GM18870 (cell line): ENCODE data around the gene CHMP4A.
"Not testable (repeated sequence)": the region's sequence is repeated elsewhere in the genome, so short reads cannot be mapped to it uniquely, and the experiment has no call there.

Experiments
- ATAC-seq: cut with Tn5 transposase; IDR thresholded peaks from one replicate; pipeline ENCODE4 v1.9.1; 2021; ENCODE audit warnings: moderate library complexity; ENCODE audit not compliant: unreplicated experiment

The CHMP4A gene

GRCh38 chr14:24247422-24247821 is 34.1 kb upstream of the CHMP4A start:
- ATAC-seq, result no peak

DNA sequence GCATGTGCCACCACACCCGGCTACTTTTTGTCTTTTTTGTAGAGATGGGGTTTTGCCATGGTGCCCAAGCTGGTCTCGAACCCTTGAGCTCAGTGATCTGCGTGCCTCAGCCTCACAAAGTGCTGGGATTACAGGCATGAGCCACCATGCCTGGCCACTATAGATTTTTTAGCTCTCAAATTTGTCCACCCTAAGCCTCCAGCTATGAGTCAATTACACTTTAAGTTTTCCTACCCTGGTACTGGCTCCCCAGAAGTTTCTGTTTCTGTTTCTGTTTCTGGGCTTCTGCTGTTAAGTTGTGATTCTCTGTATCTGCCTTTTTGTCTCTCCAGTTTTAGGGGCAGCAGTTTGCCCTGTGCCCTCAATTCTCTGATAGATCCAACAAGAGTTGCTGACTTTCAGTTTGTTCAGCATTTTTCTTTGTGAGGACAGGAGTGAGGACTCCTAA is 33.5 kb upstream of the CHMP4A start:
- no peak for ATAC-seq

DNA sequence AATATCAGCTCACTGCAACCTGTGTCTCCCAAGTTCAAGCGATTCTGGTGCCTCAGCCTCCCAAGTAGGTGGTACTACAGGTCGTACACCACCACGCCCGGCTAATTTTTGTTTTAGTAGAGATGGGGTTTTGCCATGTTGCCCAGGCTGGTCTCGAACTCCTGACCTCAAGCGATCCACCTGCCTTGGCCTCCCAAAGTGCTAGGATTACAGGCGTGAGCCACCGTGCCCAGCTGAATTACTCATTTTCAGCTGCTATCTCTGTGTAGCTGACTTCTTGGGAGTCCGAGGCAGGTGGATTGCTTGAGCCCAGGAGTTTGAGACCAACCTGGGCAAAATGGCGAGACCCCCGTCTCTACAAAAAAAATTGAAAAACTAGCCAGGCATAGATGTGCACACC is 32.1 kb upstream of the CHMP4A start:
- not testable (repeated sequence) for ATAC-seq

- peak; percentile 12 for ATAC-seq
Observed at GRCh38 chr14:24243336-24243836, 30.1 kb upstream of the CHMP4A start.

- ATAC-seq, result peak; percentile 55
Observed at GRCh38 chr14:24241829-24242443, 28.6 kb upstream of the CHMP4A start.

DNA sequence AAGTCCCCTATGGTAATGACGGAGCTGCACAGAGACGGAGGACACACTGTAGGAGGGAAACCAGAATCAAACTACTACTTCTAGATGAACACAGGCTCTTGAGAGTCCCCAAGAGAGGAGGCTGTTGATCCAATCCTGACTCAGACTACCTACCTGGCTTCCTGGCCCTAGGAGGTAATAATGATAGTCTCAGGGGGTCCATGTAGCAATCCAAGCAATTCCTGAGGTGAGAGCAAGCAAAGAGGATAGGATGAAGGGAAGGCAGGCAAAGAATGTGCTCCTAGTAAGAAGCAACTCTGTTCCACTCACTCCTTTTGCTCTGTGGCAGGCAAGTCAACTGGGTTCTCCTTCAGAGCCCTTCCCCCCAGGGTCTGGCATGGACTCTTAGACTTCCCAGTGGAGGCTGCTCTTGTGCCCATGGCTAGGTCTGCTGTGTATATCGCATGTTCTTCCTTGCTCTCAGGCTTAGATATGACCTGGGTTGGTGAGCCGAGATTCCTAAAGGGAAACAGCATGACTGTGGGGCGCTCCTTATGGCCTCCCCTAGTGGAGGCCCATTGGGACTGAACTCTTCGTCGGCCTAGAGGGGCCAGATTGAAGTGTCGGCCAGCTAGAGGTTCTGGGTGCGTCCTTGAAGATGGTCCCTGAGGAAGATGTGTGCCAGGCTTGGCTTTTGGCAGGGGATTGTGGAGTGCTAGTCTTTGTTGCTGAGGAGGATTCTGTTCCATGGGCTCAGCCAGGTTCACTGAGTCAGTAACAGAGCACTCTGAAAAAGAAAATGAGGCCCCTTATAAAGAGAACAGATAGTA is 27.0 kb upstream of the CHMP4A start:
- no peak for ATAC-seq

- ATAC-seq, result no peak
Observed at GRCh38 chr14:24238527-24239037, 25.3 kb upstream of the CHMP4A start.

DNA sequence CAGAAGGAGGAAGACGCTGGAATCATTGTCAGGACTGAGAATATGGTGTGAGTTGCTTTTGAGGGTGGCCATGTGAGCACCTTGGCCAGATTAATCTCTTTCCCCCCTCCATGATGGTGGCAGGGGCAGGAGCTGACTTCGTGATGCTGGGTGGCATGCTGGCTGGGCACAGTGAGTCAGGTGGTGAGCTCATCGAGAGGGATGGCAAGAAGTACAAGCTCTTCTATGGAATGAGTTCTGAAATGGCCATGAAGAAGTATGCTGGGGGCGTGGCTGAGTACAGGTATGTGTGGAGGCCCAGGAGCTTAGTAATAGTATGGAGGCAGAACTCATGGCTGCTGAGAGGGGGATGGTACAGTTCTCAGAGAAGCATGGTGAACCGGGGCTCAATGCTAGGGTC is 24.8 kb upstream of the CHMP4A start:
- no peak for ATAC-seq

DNA sequence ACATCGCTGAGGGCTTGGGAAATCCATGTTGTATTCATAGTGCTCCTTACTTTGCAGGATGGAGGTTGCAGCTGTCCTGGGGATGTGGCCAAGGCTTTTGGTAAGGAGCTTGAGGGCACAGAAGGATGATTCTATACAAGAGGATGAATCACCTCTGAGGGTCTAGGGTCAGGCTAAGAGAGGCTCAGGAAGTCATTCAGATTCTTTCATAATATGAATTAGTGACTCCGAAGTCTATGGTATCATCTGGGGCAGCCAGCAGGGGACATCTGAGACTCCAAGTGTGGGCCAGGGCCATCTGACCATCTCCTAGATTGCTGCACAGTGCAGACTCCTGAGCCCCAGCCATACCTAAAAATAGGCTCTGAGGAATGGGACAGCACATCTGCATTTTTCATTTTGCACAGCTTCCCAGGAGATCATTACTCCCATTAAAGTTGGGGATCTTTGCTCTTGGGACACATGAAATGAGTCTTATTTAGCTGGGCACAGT is 24.2 kb upstream of the CHMP4A start:
- ATAC-seq, result no peak

GRCh38 chr14:24236689-24237462 is 23.6 kb upstream of the CHMP4A start:
- no peak for ATAC-seq

DNA sequence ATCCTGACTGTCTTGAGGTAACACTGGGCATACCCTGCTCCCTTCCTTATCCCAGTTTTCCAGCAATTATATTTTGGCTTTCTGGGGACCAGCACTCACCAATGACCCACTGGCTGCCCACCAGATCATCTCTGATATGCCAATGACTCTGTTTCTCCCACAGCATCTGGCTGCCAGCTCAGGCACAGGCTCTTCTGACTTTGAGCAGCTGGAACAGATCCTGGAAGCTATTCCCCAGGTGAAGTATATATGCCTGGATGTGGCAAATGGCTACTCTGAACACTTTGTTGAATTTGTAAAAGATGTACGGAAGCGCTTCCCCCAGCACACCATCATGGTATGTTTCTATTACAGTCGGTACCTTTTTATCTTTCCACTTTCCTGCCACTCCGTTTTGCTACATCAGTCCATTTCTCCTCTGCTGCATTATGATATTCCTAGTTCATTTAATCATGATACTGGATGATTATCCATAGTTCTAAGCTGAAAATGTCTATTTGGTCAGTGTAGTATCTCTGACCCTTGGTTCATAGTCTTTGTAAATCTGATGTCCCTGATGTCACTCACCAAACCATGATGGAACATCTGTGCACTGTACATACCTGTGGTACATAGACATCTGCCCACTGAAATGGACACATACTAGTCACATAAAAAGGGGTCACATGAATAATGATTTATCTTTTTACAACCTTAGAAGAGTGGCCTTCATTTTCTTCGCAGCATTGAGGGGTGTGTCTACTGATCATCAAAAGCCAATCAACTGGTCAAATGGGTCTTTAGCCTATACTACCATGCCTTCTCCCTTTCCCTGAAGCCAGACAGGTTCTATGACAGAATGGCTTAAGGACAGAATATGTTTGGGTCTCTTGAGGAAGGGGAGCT is 22.8 kb upstream of the CHMP4A start:
- no peak for ATAC-seq

GRCh38 chr14:24234095-24235005 is 21.1 kb upstream of the CHMP4A start:
- no peak for ATAC-seq

GRCh38 chr14:24233538-24233866 is 20.2 kb upstream of the CHMP4A start:
- ATAC-seq, result no peak

DNA sequence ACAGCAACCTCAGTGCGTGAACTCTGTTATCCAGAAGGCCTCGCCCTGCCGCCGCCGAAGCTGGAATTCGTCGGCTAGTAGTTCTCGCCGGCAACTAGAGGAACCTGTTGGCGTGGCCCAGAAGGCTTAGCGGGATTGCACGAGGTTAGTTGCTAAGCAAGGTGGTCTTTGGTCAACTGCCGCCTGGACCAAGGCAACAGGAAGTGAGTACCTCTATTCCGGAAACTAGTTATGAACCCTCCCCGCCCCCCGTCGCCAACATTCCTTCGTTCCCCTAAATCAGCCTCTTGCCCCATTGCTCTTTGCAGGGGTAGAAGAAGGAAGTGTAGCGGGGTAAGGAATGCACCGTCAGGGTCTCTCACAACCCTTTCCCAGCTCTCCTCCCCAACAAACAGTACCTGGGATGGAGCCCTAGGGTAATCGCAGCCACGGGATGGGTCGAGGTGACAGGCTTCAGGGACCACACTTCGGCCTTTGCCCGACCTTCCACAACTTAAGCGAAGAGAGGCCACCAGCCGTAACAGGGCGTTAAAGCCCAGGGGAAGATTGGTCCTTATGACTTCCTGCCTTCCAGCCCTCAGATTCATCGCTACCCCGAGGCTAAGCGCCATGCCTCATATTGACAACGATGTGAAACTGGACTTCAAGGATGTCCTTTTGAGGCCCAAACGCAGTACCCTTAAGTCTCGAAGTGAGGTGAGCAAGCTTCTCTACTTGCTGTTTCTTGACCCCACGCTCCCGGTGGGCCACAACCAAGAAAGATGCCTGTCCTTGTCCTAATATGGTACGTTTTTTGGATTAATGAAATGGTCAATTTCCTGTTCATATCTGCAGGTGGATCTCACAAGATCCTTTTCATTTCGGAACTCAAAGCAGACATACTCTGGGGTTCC is 19.6 kb upstream of the CHMP4A start, which contains the start of gene GMPR2:
TSS of gene GMPR2 (plus strand) at position 285 of the 893 bp plus-strand sequence. CDS start at position 610, 325 bp downstream.
- peak; percentile 42 for ATAC-seq

DNA sequence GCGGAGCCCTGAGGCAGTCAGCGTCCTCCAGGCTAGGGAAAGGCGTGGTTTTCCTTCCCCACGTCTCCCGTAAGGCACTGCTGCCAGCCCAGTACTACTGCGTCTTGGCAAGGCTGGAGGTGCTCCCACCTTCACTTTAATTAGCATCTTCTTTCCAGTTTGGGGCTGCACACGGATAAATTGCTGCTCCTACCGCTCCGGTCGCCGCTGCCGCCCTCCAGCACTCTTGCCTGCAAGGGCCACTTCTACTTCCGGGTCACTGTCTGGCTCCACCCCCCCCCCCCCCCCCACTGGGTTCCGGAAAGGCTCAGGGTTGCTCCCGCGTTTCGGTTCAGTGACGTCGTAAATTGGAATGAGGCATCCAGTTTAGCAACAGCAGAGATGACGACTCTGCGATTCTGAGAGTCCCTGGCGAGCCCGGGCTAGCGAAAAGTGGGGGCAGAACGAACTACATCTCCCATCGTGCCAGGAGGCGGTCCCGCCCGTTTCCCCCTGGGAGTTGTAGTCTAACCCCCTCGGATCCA is 18.9 kb upstream of the CHMP4A start, which contains the start of gene NEDD8:
TSS of gene NEDD8 (minus strand) at position 247 of the 524 bp plus-strand sequence. CDS start at position 147, 100 bp downstream.
- peak; percentile 72 for ATAC-seq

DNA sequence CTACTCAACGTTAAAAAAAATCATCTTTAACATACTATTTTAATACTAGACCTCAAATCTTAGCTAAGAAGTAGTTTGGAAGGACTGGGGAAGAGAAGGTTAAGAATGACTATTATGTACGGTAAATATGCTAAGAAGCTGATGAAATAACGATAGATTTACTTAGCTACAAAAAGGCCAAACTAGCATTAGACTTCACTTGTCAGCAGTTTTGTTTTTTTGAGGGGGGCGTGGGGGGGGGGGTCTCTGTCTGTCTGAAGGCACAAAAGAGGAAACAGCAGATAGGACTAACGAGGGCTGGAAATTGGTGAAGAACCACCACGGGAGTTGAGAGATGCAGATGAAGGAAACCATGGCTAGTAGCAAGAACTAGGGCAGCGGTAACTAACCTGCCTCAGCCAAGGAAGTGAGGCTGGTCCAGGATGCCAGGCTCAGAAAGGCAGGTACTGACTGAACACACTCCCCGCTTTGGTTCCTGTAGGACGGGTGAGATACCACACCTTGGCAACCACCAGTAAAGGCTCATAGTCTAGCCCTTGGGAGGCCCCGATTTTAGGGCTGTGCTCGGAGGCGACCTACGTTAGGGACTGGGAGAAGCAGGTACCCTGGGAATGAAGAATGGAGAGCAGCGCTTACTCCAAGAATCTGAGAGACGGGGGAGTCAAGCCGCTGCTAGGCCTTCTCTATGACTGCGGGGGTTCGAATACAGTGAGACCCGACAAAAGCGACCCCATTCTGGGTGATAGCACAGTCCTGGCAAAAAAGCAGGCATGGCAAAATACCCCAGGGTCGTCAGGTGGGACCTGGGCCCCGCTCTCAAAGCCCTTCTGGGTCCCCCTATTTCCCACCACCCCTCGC is 18.2 kb upstream of the CHMP4A start:
- ATAC-seq, result no peak

DNA sequence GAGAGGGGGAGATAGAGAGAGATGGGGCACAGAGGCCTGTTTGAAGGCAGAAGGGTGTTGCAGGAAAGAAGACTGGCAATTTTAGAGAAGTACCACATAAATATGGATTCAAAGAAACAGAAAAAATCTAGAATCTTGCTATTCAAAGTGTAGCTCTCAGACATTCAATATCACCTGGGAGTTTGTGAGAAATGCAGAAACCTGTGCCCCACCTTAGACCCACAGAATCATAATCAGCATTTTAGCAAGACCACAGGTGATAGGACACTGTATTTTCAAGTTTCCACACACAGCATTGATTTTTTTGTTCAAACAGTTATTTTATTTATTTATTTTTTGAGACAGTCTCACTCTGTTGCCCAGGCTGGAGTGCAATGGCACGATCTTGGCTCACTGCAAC is 15.6 kb upstream of the CHMP4A start:
- no peak for ATAC-seq
